Right cardiac atrium (tissue), 5 donors: ENCODE data around the gene MALAT1. TPM values are rescaled to one million over a fixed set of nuclear protein-coding genes. Genes with fewer than 3 reads are reported as not detected.

Source experiments
- ATAC-seq, 2 donors: fragments of 200-7000 bp; cut with Tn5 transposase; one replicate each; pipeline versions ENCODE4 v1.8.0 to v1.9.1; 2020; ENCODE audit warnings: moderate library complexity in 2 of 2, mild to moderate bottlenecking in 1 of 2
- DNase-seq, 3 donors: peaks; one replicate each; pipeline ENCODE4 v3.0.0-alpha.2; 2020
- H3K27ac ChIP-seq: one replicate; pipeline ENCODE4 v1.5.1; 2013; ENCODE audit warnings: mild to moderate bottlenecking, low read length, control low read depth, moderate library complexity
- H3K27me3 ChIP-seq: one replicate; pipeline ENCODE4 v1.6.1; 2013; ENCODE audit not compliant: control insufficient read depth, insufficient read depth
- H3K4me1 ChIP-seq: one replicate; pipeline ENCODE4 v1.6.1; 2013; ENCODE audit warnings: low read length; ENCODE audit not compliant: control insufficient read depth, insufficient read depth
- H3K4me3 ChIP-seq: one replicate; pipeline ENCODE4 v1.5.1; 2013; ENCODE audit warnings: low read length, control low read depth
- H3K9me3 ChIP-seq: one replicate; pipeline ENCODE4 v1.6.1; 2013; ENCODE audit warnings: low read length; ENCODE audit not compliant: control insufficient read depth
- WGBS: extraction: QIAGEN DNeasy Blood & Tissue Kit; methylation state at CpG from one replicate; pipeline ENCODE4 v1.1.7; 2013; 5-methylcytosine and 5-hydroxymethylcytosine counted together
- intact Hi-C, 4 donors: fragments of 100-400 bp; cut with DNase I; formaldehyde crosslinking; loops; one replicate each; pipeline versions ENCODE4 v1.11.0 to v1.14.0; 2022 to 2023
- polyA plus RNA-seq: library from polyadenylated mRNA; stranded (reverse); fragments of 200-250 nt; gene quantifications from one replicate; pipeline ENCODE4 v1.2.3, GENCODE V29; 2013
- total RNA-seq, 4 donors: library from RNA; stranded (reverse); fragmentation: NEBNext Ultra II Directional; extraction: Animal tissue kit (Norgen Biotek cat#: 25700); gene quantifications; one replicate each; pipeline ENCODE4 v1.2.1, GENCODE V29; 2021
- donor health status: healthy with polysubstance abuse.
- donor health status: DM: no; HTN: yes; CAD: no.
- donor health status: DM: no; HTN: no; CAD: no.
- donor health status: DM: no; HTN: yes; CAD: no; lungs with severe emphysema.
- donor health status: DM: yes; HTN: yes; CAD: no.

The MALAT1 gene
- total and polyA plus RNA-seq, 5 donors = 1,948 to 5,353 (median 4,935) TPM

DNA sequence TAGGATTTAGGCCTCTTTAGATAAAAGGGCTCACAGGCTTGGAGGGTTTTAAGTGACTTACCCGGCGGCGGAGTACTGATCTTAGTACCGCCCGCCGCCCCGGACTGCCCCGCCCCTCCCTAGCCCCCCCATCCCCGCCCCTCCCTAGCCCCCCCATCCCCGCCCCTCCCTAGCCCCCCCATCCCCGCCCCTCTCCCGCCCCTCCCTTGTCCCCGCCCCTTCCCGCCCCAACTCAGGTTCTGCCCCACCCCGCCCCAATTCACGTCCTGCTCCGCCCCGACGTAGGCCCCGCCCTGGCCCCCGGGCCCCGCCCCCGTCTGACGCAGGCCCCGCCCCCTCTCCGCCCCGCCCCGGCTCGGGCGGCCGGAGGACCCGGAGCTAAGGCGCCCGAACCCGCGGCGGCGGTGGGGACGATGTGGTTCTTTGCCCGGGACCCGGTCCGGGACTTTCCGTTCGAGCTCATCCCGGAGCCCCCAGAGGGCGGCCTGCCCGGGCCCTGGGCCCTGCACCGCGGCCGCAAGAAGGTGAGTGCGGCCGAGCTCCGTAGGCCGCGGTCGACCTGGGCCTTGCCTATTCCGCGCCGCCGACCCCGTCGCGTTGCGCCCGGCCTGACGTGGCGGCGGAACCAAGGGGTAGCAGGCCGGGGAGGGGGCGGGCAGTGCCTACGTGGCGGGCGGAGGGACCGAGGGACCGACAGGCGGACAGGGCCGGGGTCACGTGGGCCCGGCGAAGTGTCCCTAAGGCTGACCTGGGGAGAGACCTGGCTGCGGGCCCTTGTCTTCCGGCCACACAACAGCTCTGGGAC is 26.1 kb downstream of the MALAT1 start, which contains the start of gene SCYL1:
SCYL1 (plus strand) TSS at position 343 of the 805 bp plus-strand sequence; CDS start at position 414, 71 bp downstream.
- no peaks in the 10 kb centered on the region for H3K9me3 ChIP-seq
- ATAC-seq = peak; percentile 91 to 94
- intact Hi-C loops = no loop called here
- DNase-seq = peak; percentile 80 to 94 (median 90)
- H3K4me3 ChIP-seq = peak within 1 kb of the TSS; percentile 91
- H3K27me3 ChIP-seq = no peaks in the 10 kb centered on the region
- peaks cover 9% of the 10 kb centered on the region for H3K4me1 ChIP-seq
- WGBS = 1% methylated on average over 81 of the region's 82 CpGs
- H3K27ac ChIP-seq = peak within 1 kb of the TSS; percentile 89

DNA sequence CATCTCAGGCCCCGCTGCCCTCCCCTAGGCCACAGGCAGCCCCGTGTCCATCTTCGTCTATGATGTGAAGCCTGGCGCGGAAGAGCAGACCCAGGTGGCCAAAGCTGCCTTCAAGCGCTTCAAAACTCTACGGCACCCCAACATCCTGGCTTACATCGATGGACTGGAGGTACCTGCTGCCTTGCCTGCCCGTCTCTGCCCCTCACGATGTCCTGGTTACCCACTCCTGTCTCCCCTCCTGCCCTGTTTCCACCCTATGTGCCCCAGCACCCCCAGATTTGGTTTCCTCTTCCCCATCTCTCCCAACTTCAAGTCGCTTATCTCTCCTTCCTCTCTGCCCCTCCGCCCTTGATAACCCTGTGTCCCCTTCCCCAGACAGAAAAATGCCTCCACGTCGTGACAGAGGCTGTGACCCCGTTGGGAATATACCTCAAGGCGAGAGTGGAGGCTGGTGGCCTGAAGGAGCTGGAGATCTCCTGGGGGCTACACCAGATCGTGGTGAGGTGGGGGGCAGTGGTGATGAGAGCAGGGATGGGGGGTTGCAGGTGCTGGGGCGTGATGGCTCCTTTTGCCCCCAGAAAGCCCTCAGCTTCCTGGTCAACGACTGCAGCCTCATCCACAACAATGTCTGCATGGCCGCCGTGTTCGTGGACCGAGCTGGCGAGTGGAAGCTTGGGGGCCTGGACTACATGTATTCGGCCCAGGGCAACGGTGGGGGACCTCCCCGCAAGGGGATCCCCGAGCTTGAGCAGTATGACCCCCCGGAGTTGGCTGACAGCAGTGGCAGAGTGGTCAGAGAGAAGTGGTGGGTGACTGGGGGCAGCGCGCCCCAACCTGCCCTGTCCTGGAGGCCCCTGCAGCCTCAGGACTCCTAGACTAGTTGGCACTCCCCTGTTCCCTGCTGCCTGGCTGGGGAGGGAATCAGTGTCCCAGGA is 27.0 kb downstream of the MALAT1 start:
- Histone ChIP-seq H3K9me3 (no peaks in the 10 kb centered on the region), H3K4me1 (peaks cover 9% of the 10 kb centered on the region), H3K4me3 (peak overlapping the region; percentile 91), H3K27ac (peak overlapping the region; percentile 83), H3K27me3 (no peaks in the 10 kb centered on the region)
- DNase-seq (peak; percentile 18 to 62 (median 61)), ATAC-seq (peak in 1 of 2 donors; percentile 3)
- intact Hi-C loops = no loop called here
- WGBS = 42% methylated on average over 31 of the region's 31 CpGs

DNA sequence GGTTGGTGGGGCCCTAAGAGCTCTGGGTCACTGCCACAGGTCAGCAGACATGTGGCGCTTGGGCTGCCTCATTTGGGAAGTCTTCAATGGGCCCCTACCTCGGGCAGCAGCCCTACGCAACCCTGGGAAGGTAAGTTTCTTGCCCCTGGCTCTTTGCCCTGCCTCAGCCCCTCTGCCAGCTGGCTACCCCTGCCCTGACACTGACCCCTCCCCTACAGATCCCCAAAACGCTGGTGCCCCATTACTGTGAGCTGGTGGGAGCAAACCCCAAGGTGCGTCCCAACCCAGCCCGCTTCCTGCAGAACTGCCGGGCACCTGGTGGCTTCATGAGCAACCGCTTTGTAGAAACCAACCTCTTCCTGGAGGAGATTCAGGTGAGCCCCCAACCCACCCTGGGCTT is 27.9 kb downstream of the MALAT1 start:
- Histone ChIP-seq H3K9me3 (no peaks in the 10 kb centered on the region), H3K27me3 (no peaks in the 10 kb centered on the region), H3K4me1 (peaks cover 9% of the 10 kb centered on the region), H3K4me3 (no peak overlapping the region), H3K27ac (no peak overlapping the region)
- ATAC-seq (no peak), DNase-seq (peak in 2 of 3 donors; percentile 15 to 58)
- WGBS = 94% methylated on average over 8 of the region's 8 CpGs
- intact Hi-C loops = no loop called here

DNA sequence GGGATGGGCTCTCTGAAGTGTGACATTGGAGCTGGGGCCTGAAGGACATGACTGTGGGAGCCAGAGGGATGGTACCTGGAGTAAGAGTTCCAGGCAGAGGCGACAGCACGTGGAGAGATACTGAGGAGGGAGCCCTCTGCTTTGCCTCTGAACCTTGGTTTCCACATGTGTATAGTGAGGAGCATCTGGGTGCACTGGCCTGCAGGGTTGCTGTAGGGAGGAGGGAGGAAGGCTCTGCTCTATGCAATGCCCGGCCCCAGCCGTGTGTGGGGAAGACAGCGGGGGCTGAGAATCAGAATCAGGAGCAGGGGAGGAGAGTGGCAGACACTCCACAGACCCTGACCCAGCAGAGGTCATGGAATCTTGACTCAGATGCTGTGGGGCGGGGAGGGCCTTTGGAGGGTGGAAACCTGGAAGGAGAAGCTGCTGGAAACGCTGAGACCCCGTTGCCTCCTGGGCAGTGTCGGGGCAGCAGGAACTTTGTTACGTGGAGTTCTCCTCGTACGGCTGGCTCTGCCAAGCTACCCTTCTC is 30.0 kb downstream of the MALAT1 start:
- Histone ChIP-seq H3K9me3 (no peaks in the 10 kb centered on the region), H3K27me3 (no peaks in the 10 kb centered on the region), H3K4me3 (no peak overlapping the region), H3K4me1 (peaks cover 9% of the 10 kb centered on the region), H3K27ac (no peak overlapping the region)
- DNase-seq = peak in 2 of 3 donors; percentile 23 to 45
- ATAC-seq = no peak
- WGBS = 83% methylated on average over 12 of the region's 12 CpGs
- intact Hi-C loops = no loop called here

DNA sequence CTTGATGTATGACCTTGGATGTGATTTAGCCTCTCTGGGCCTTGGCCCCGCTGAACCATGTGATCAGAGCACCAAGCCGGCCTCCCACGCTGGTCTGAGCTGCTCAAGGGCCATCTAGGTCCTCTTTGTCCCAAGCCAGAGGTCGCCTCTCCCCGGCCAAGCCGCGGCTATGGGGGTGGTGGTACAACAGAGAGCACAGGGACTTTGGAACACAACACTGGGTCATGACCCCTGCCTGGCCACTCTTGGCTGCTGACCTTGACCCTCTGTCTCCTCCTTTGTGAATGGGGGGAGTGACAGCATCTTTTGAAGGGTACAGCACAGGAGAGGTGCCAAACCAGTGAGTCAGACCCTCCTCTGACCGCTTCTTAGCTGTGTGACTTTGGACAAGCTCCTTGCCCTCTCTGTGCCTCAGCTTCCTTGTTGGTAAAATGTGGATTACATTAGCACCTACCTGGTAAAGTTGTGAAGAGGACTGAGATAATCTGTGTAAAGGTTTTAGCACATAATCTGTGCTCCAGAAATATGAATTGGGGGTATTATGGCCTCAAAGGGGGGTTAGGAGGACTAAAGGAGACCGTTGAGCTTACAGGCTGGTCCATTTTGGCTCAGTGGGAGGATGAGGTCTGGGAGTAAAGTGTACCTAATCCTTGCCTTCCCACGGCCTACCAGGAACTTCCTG is 30.8 kb downstream of the MALAT1 start:
- intact Hi-C loops = no loop called here
- WGBS = 78% methylated on average over 10 of the region's 10 CpGs
- no peak overlapping the region for H3K27ac ChIP-seq
- no peaks in the 10 kb centered on the region for H3K9me3 ChIP-seq
- peak in 1 of 3 donors; percentile 44 for DNase-seq
- no peak overlapping the region for H3K4me3 ChIP-seq
- peaks cover 3% of the 10 kb centered on the region for H3K4me1 ChIP-seq
- H3K27me3 ChIP-seq = no peaks in the 10 kb centered on the region
- no peak for ATAC-seq

DNA sequence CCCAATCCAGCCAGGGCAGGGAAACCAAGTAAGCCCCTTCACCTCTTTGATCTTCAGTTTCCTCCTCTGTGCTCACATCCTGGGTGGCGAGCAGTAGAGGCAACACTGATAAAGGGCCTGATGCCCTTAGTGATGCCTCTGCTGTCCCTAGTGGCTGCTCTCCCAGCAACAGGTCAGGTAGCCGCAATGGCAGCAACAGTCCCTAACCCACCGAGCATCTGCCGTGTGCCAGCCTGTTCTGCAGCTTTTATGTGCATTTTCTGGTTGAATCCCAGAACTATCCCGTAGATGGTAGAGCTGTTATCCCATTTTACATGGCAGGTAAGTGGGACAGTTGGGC is 31.3 kb downstream of the MALAT1 start:
- no peaks in the 10 kb centered on the region for H3K27me3 ChIP-seq
- no peaks in the 10 kb centered on the region for H3K9me3 ChIP-seq
- H3K27ac ChIP-seq = no peak overlapping the region
- no peak overlapping the region for H3K4me3 ChIP-seq
- WGBS = 81% methylated on average over 5 of the region's 5 CpGs
- ATAC-seq = no peak
- peaks cover 3% of the 10 kb centered on the region for H3K4me1 ChIP-seq
- DNase-seq = peak in 1 of 3 donors; percentile 13
- intact Hi-C loops = no loop called here

DNA sequence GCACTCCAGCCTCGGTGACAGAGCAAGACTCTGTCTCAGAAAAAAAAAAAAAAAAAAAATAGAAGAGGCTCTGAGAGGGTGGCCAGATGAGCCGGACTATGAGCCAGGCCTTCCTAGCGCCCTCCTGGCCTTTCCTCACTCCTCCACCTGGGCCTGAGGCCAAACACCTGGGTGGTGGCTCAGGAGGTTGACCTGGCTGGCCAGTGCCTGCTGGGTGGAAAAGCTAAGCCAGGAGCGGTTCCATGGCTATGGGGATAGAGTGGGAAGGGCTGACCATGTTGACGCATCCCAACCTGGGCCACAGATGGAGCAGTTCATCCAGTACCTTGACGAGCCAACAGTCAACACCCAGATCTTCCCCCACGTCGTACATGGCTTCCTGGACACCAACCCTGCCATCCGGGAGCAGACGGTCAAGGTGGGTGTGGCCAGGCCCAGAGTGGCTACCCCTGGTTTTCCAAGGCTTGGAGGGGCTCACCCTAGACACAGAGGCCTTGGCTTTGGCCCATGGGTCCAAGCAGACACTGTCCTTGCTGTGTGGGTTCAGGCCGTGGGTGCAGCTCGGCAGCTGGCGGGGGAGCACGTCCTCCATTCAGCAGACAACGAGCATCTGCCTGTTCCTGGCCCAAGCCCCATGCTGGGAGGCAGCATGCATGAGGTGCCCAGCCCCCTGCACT is 33.7 kb downstream of the MALAT1 start:
- DNase-seq (no peak), ATAC-seq (no peak)
- no peaks in the 10 kb centered on the region for H3K9me3 ChIP-seq
- 81% methylated on average over 15 of the region's 15 CpGs for WGBS
- H3K27me3 ChIP-seq = no peaks in the 10 kb centered on the region
- intact Hi-C loops = no loop called here
- H3K4me1 ChIP-seq = no peaks in the 10 kb centered on the region
- no peak overlapping the region for H3K27ac ChIP-seq
- H3K4me3 ChIP-seq = no peak overlapping the region

DNA sequence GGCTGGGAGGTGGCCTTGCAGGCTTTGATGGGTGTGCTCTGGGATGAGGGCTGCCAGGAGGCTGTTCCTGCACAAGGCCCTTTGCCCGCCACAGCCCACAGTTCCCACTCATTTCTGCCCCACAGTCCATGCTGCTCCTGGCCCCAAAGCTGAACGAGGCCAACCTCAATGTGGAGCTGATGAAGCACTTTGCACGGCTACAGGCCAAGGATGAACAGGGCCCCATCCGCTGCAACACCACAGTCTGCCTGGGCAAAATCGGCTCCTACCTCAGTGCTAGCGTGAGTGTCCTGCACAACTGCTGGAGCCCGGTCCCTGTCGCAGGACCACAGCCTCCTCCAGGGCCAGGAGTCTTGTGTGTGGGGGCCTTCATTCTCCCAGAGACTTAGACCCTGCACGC is 36.3 kb downstream of the MALAT1 start:
- no peak for ATAC-seq
- Histone ChIP-seq H3K4me1 (peaks cover 3% of the 10 kb centered on the region), H3K4me3 (no peak overlapping the region), H3K27me3 (no peaks in the 10 kb centered on the region), H3K27ac (no peak overlapping the region), H3K9me3 (no peaks in the 10 kb centered on the region)
- peak in 1 of 3 donors; percentile 38 for DNase-seq
- 72% methylated on average over 9 of the region's 9 CpGs for WGBS
- intact Hi-C loops = no loop called here

DNA sequence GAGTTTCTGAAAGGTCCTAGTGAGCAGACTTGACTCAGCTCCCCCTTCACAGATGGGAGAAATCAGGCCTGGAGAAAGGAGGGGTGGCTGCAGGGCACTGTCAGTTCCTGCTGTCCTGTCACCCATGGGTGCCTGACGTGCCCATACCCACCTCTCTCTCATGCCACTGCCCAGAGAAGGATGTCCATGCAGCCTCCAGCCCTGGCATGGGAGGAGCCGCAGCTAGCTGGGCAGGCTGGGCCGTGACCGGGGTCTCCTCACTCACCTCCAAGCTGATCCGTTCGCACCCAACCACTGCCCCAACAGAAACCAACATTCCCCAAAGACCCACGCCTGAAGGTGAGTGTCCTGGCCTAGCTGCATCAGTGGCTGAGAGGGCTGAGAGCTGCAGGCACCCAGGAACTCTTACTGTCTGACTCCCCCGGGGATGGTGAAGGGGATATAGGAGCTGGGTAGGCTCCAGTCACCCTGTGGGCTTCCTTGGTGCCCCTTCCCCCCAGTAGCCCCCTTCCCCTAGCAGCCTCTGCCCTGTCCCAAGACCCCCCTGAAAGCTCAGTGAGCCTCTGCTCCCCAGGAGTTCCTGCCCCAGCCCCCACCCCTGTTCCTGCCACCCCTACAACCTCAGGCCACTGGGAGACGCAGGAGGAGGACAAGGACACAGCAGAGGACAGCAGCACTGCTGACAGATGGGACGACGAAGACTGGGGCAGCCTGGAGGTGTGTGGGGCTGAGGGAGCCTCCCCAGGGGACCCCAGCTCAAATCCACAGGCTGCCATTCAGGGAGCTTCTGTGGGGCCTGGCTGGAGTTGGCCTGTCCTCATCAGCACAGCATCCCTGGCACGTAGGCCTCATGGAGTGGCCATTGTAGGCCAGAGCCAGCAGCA is 37.8 kb downstream of the MALAT1 start:
- intact Hi-C loops = no loop called here
- ATAC-seq (no peak), DNase-seq (peak in 1 of 3 donors; percentile 63)
- WGBS = 74% methylated on average over 12 of the region's 12 CpGs
- H3K27me3 ChIP-seq = no peaks in the 10 kb centered on the region
- H3K9me3 ChIP-seq = no peaks in the 10 kb centered on the region
- no peak overlapping the region for H3K27ac ChIP-seq
- H3K4me3 ChIP-seq = no peak overlapping the region
- H3K4me1 ChIP-seq = peaks cover 6% of the 10 kb centered on the region
